Right atrium auricular region (tissue), 2 donors: ENCODE data around the gene TEAD2. TPM values are rescaled to one million over a fixed set of nuclear protein-coding genes. Genes with fewer than 3 reads are reported as not detected.
"Not testable (repeated sequence)": the region's sequence is repeated elsewhere in the genome, so short reads cannot be mapped to it uniquely, and the experiment has no call there.

ENCODE experiments used
- DNase-seq: peaks from one replicate; pipeline ENCODE4 v3.0.0-alpha.2; 2019; ENCODE audit warnings: low spot score
- H3K27ac ChIP-seq, 2 donors: fragments of 200-600 bp; sonication (generic); 1 replicate in 1 of 2; 2 replicates in 1 of 2; pipeline ENCODE4 v1.5.1; 2016 to 2019
- H3K27me3 ChIP-seq, 2 donors: fragments of 200-600 bp; sonication (generic); one replicate each; pipeline versions ENCODE4 v1.5.1 to v1.6.0; 2017 to 2019
- H3K36me3 ChIP-seq: fragments of 200-600 bp; sonication (generic); one replicate; pipeline ENCODE4 v1.5.1; 2016
- H3K4me1 ChIP-seq, 2 donors: fragments of 200-600 bp; sonication (generic); one replicate each; pipeline versions ENCODE4 v1.5.1 to v1.6.0; 2017 to 2019
- H3K4me3 ChIP-seq, 2 donors: fragments of 200-600 bp; sonication (generic); 1 replicate in 1 of 2; 2 replicates in 1 of 2; pipeline ENCODE4 v1.5.1; 2017 to 2019; ENCODE audit warnings: mild to moderate bottlenecking in 1 of 2, moderate library complexity in 1 of 2
- H3K9me3 ChIP-seq, 2 donors: fragments of 200-600 bp; sonication (generic); one replicate each; pipeline ENCODE4 v1.5.1; 2019
- CTCF ChIP-seq, 2 donors: fragments of 200-600 bp; sonication (generic); IDR thresholded peaks; one replicate each; pipeline ENCODE4 v1.5.1; 2019; ENCODE audit warnings: antibody characterized with exemption in 2 of 2
- total RNA-seq, 2 donors: library from RNA; depleted of rRNA; stranded (reverse); fragments of >200 nt; gene quantifications; one replicate each; pipeline ENCODE4 v1.1.0, GENCODE V29; 2016

The TEAD2 gene
- total RNA-seq, 2 donors from 2014 or later = 39.8 to 45.3 TPM

- no peak overlapping the region for H3K27ac ChIP-seq
- no peak overlapping the region for H3K4me3 ChIP-seq
- peaks cover 6 to 17% of the 10 kb centered on the region in 2 donors for H3K9me3 ChIP-seq
- no peaks in the 10 kb centered on the region for H3K27me3 ChIP-seq
- TF ChIP-seq CTCF (IDR thresholded peaks at IDR 0.05) = no peak
- H3K36me3 ChIP-seq = no peaks in the 10 kb centered on the region
- H3K4me1 ChIP-seq = no peaks in the 10 kb centered on the region
- DNase-seq = no peak
Measured at GRCh38 chr19:49380391-49380790, 18.2 kb upstream of the TEAD2 start.

- no peaks in the 10 kb centered on the region for H3K27me3 ChIP-seq
- no peak for TF ChIP-seq CTCF (IDR thresholded peaks at IDR 0.05)
- no peak for DNase-seq
- no peak overlapping the region for H3K4me3 ChIP-seq
- no peak overlapping the region for H3K27ac ChIP-seq
- peaks cover 6 to 17% of the 10 kb centered on the region in 2 donors for H3K9me3 ChIP-seq
- H3K4me1 ChIP-seq = no peaks in the 10 kb centered on the region
- H3K36me3 ChIP-seq = no peaks in the 10 kb centered on the region
Measured at GRCh38 chr19:49378512-49378911, 16.3 kb upstream of the TEAD2 start.

GRCh38 chr19:49374665-49375434 lies 12.6 kb upstream of the TEAD2 start:
- no peak for DNase-seq
- H3K27me3 ChIP-seq = no peaks in the 10 kb centered on the region
- H3K27ac ChIP-seq = no peak overlapping the region
- peaks cover 0 to 1% of the 10 kb centered on the region in 2 donors for H3K9me3 ChIP-seq
- no peak for TF ChIP-seq CTCF (IDR thresholded peaks at IDR 0.05)
- no peaks in the 10 kb centered on the region for H3K36me3 ChIP-seq
- H3K4me3 ChIP-seq = no peak overlapping the region
- H3K4me1 ChIP-seq = no peaks in the 10 kb centered on the region

GRCh38 chr19:49373174-49373573 lies 11.0 kb upstream of the TEAD2 start:
- not testable (repeated sequence) for H3K4me3 ChIP-seq, H3K4me1 ChIP-seq, H3K27ac ChIP-seq, H3K36me3 ChIP-seq, H3K27me3 ChIP-seq, DNase-seq
- H3K9me3 ChIP-seq = peaks cover 0 to 13% of the 10 kb centered on the region in 2 donors

- H3K27ac ChIP-seq = no peak overlapping the region
- no peak for DNase-seq
- peaks cover 0 to 13% of the 10 kb centered on the region in 2 donors for H3K9me3 ChIP-seq
- TF ChIP-seq CTCF (IDR thresholded peaks at IDR 0.05) = no peak
- no peaks in the 10 kb centered on the region for H3K36me3 ChIP-seq
- H3K4me1 ChIP-seq = no peaks in the 10 kb centered on the region
- no peaks in the 10 kb centered on the region for H3K27me3 ChIP-seq
- no peak overlapping the region for H3K4me3 ChIP-seq
Measured at GRCh38 chr19:49371184-49371583, 9.0 kb upstream of the TEAD2 start.

- no peak for DNase-seq
- no peak for TF ChIP-seq CTCF (IDR thresholded peaks at IDR 0.05)
Measured at GRCh38 chr19:49368711-49369358, 6.6 kb upstream of the TEAD2 start.

More at GRCh38 chr19:49368711-49369358, 6.6 kb upstream of the TEAD2 start:
- Histone ChIP-seq H3K36me3 (no peaks in the 10 kb centered on the region), H3K4me1 (no peaks in the 10 kb centered on the region), H3K27ac (no peak overlapping the region), H3K4me3 (no peak overlapping the region), H3K27me3 (no peaks in the 10 kb centered on the region), H3K9me3 (peaks cover 0 to 13% of the 10 kb centered on the region in 2 donors)
